Spleen (tissue), 7 donors: ENCODE results near the gene TTC23L.

ENCODE experiments used
- CTCF ChIP-seq, 11 experiments: fragments of 200-600 bp in 7 of 11; fragments of 450-650 bp in 4 of 11; sonication (generic) in 4 of 11; IDR thresholded peaks in 8 of 11; conservative IDR thresholded peaks in 3 of 11; 1 replicate in 7 of 11; 2 replicates in 4 of 11; pipeline versions ENCODE4 v1.4.0 to v1.8.0; 2016 to 2021; ENCODE audit warnings: antibody characterized with exemption in 11 of 11, inconsistent platforms in 4 of 11, mild to moderate bottlenecking in 1 of 11
- POLR2A ChIP-seq, 3 donors: fragments of 450-650 bp; IDR thresholded peaks; one replicate each; pipeline ENCODE4 v1.5.1; 2017; ENCODE audit warnings: antibody characterized with exemption in 3 of 3, mild to moderate bottlenecking in 1 of 3
- POLR2AphosphoS5 ChIP-seq, 3 donors: sonication (generic); formaldehyde crosslinking; IDR thresholded peaks; one replicate each; pipeline ENCODE4 v1.5.1; 2017; ENCODE audit warnings: antibody characterized with exemption in 3 of 3
- donor health status: DM: no; HTN: no; CAD: no; lungs with moderate emphysema.
- donor health status: DM: no; HTN: no; CAD: no.
- donor health status: DM: no; HTN: no; CAD: no.

- TF ChIP-seq CTCF (IDR thresholded peaks at IDR 0.05 in 8 of 11, conservative IDR thresholded peaks at IDR 0.05 in 3 of 11) (no peak), POLR2AphosphoS5 (IDR thresholded peaks at IDR 0.05) (no peak), POLR2A (IDR thresholded peaks at IDR 0.05) (no peak)
Measured at GRCh38 chr5:34835664-34836063, 3.3 kb upstream of the TTC23L start.
